ENCODE data around the gene PHKA2. TPM values are rescaled to one million over a fixed set of nuclear protein-coding genes. Genes with fewer than 3 reads are reported as not detected.

The PHKA2 gene
- total RNA-seq, 4 donors from 2014 or later: 8.7 to 17.6 (median 14.1) TPM

GRCh38 chrX:18890724-18891547 is 93.0 kb downstream of the PHKA2 start:
- no peak for TF ChIP-seq POLR2A (IDR thresholded peaks at IDR 0.05)
- TF ChIP-seq, protein P1, sequence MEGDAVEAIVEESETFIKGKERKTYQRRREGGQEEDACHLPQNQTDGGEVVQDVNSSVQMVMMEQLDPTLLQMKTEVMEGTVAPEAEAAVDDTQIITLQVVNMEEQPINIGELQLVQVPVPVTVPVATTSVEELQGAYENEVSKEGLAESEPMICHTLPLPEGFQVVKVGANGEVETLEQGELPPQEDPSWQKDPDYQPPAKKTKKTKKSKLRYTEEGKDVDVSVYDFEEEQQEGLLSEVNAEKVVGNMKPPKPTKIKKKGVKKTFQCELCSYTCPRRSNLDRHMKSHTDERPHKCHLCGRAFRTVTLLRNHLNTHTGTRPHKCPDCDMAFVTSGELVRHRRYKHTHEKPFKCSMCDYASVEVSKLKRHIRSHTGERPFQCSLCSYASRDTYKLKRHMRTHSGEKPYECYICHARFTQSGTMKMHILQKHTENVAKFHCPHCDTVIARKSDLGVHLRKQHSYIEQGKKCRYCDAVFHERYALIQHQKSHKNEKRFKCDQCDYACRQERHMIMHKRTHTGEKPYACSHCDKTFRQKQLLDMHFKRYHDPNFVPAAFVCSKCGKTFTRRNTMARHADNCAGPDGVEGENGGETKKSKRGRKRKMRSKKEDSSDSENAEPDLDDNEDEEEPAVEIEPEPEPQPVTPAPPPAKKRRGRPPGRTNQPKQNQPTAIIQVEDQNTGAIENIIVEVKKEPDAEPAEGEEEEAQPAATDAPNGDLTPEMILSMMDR (IDR thresholded peaks at IDR 0.05): no peak
- no peak overlapping the region for H3K4me3 ChIP-seq (ENCODE audit: low read depth, poor library complexity, severe bottlenecking)
- 64 to 77% methylated on average over 13 to 24 of the region's 24 CpGs for WGBS, 2 donors
- DNase-seq (ENCODE audit: low spot score in 2 of 2): no peak
- intact Hi-C loops (cut with DNase I; ENCODE audit: low total_unique reads): no loop called here

DNA sequence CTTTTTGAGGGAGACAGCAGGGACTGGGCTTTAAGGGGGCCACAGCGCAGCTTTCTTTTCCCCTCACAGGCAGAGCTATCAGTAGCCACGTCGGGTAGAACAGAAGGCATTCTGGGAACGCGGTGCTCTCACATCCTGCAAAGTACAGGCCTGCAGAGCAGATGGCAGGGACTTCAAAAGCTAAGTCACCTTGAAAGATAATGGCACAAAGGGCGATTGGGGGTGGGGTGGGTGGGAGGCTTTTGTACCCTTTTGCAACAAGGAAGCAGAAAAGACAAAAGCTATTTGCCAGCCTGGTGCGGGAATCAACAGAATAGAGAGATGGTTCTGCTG is 93.9 kb downstream of the PHKA2 start:
- no peak overlapping the region for H3K4me3 ChIP-seq (ENCODE audit: low read depth, poor library complexity, severe bottlenecking)
- no peak for DNase-seq (ENCODE audit: low spot score in 2 of 2)
- TF ChIP-seq, protein P1 (IDR thresholded peaks at IDR 0.05): no peak
- 64 to 77% methylated on average over 7 of the region's 7 CpGs for WGBS, 2 donors
- intact Hi-C loops (cut with DNase I; ENCODE audit: low total_unique reads): no loop called here

GRCh38 chrX:18889346-18890048 is 94.4 kb downstream of the PHKA2 start:
- H3K4me3 ChIP-seq (ENCODE audit: low read depth, poor library complexity, severe bottlenecking): no peak overlapping the region
- intact Hi-C loops (cut with DNase I; ENCODE audit: low total_unique reads): no loop called here
- 64 to 72% methylated on average over 10 to 12 of the region's 12 CpGs for WGBS, 2 donors
- TF ChIP-seq POLR2A (IDR thresholded peaks at IDR 0.05): no peak
- TF ChIP-seq, protein P1 (IDR thresholded peaks at IDR 0.05): no peak
- no peak for DNase-seq (ENCODE audit: low spot score in 2 of 2)

DNA sequence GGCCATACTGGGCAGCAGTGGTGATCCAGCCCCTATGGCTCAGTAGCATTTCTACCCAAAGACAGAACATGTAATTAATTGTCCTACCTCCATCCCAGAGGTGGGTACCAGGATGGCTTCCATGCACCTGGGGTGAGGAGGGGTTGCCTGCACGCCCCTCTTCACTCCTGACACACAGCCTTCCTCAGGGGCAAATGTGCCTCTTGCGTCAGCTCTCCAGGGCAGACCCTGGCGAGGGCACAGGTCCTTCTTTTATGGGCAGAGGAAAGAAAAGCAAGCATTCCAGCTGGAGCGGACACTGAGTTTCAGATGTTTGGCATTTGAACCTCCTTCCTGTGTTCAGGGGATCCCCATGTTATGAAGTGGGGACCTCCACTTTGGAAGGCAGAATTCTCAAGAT is 95.6 kb downstream of the PHKA2 start:
- intact Hi-C loops (cut with DNase I; ENCODE audit: low total_unique reads): no loop called here
- WGBS, 2 donors: 70 to 100% methylated on average over 1 to 4 of the region's 4 CpGs
- no peak overlapping the region for H3K4me3 ChIP-seq (ENCODE audit: low read depth, poor library complexity, severe bottlenecking)
- DNase-seq (ENCODE audit: low spot score in 2 of 2): no peak
- TF ChIP-seq, protein P1 (IDR thresholded peaks at IDR 0.05): no peak
- no peak for TF ChIP-seq POLR2A (IDR thresholded peaks at IDR 0.05)

GRCh38 chrX:18887825-18888212 is 96.1 kb downstream of the PHKA2 start:
- 15 to 20% methylated on average over 5 to 6 of the region's 6 CpGs for WGBS, 2 donors
- intact Hi-C loops (cut with DNase I; ENCODE audit: low total_unique reads): no loop called here
- no peak overlapping the region for H3K4me3 ChIP-seq (ENCODE audit: low read depth, poor library complexity, severe bottlenecking)
- DNase-seq (ENCODE audit: low spot score in 2 of 2): no peak
- no peak for TF ChIP-seq POLR2A (IDR thresholded peaks at IDR 0.05)
- TF ChIP-seq, protein P1 (IDR thresholded peaks at IDR 0.05): no peak

All from lower leg skin (tissue), 4 donors.